ENCODE data around the gene ATG3. TPM values are rescaled to one million over a fixed set of nuclear protein-coding genes. Genes with fewer than 3 reads are reported as not detected.

ATG3 gene
- total RNA-seq, 1 experiment from 2014 or later, result 59.3 TPM

- no peak for TF ChIP-seq CTCF (conservative IDR thresholded peaks at IDR 0.05)
- peaks cover 0 to 5% (median 0%) of the 10 kb centered on the region in 3 experiments; a peak in 1 of 7 replicates for H3K36me3 Mint-ChIP-seq (ENCODE audit: insufficient read depth in 1 of 3, low read depth in 3 of 3)
- no peaks in the 10 kb centered on the region for H3K4me1 ChIP-seq (ENCODE audit: insufficient read depth, low read length)
- DNase-seq, result no peak
- no peak within 1 kb of the TSS for H2BK12ac ChIP-seq (ENCODE audit: insufficient read length, low read depth, low read length)
- H3K18ac ChIP-seq (ENCODE audit: insufficient read length, low read depth, low read length), result no peak within 1 kb of the TSS
- no peak within 1 kb of the TSS; a peak in 3 of 7 replicates for H3K27ac Mint-ChIP-seq
- no peak within 1 kb of the TSS for H2AK5ac ChIP-seq (ENCODE audit: insufficient read length, low read length)
- no peak within 1 kb of the TSS for H2AFZ ChIP-seq (ENCODE audit: low read length)
- no peaks in the 10 kb centered on the region for H3K79me2 ChIP-seq (ENCODE audit: insufficient read depth, low read length)
- H4K91ac ChIP-seq (ENCODE audit: insufficient read length, low read depth, low read length), result no peak within 1 kb of the TSS
- H3K27me3 ChIP-seq (ENCODE audit: insufficient read depth, low read length), result no peaks in the 10 kb centered on the region
- no peak within 1 kb of the TSS for H4K5ac ChIP-seq (ENCODE audit: insufficient read length, low read depth, low read length)
- H3K9ac ChIP-seq (ENCODE audit: extremely low read depth, insufficient read length, low read length), result no peak within 1 kb of the TSS
- no peak within 1 kb of the TSS for H3K56ac ChIP-seq (ENCODE audit: insufficient read length, low read depth, low read length)
- no peak within 1 kb of the TSS for H3K23ac ChIP-seq (ENCODE audit: insufficient read length, low read depth, low read length)
- peak within 1 kb of the TSS; percentile 25 for H2BK120ac ChIP-seq (ENCODE audit: low read depth, low read length, poor library complexity, severe bottlenecking)
- H3K4ac ChIP-seq (ENCODE audit: low read depth, low read length), result no peak within 1 kb of the TSS
- H3K79me1 ChIP-seq (ENCODE audit: insufficient read depth, low read depth, low read length, poor library complexity, severe bottlenecking), result no peaks in the 10 kb centered on the region
- H3K27ac ChIP-seq (ENCODE audit: insufficient read length, low read depth, low read length), result no peak within 1 kb of the TSS
- no peak within 1 kb of the TSS for H3K4me2 ChIP-seq (ENCODE audit: insufficient read depth, insufficient read length, low read length)
- no peaks in the 10 kb centered on the region for H3K23me2 ChIP-seq (ENCODE audit: insufficient read length, low read depth, low read length, poor library complexity, severe bottlenecking)
- H4K20me1 ChIP-seq (ENCODE audit: control insufficient read depth, insufficient read depth, insufficient read length), result no peaks in the 10 kb centered on the region
- no peak within 1 kb of the TSS for H2BK20ac ChIP-seq (ENCODE audit: low read depth, low read length, poor library complexity, severe bottlenecking)
- H2BK5ac ChIP-seq (ENCODE audit: insufficient read length, low read length), result no peak within 1 kb of the TSS
- no CpG with 5 or more reads among the region's 12 CpGs for WGBS (ENCODE audit: extremely low coverage, insufficient read length, low lambda C conversion rate)
- no peak within 1 kb of the TSS for H3K4me3 Mint-ChIP-seq
- H2BK15ac ChIP-seq (ENCODE audit: low read depth, low read length), result no peak within 1 kb of the TSS
- peaks cover 0 to 5% of the 10 kb centered on the region in 2 experiments; a peak in 3 of 5 replicates for H3K9me3 Mint-ChIP-seq
- H3K14ac ChIP-seq (ENCODE audit: insufficient read depth, low read length), result no peak within 1 kb of the TSS
- H3T11ph ChIP-seq (ENCODE audit: low read length), result no peak within 1 kb of the TSS
- no peaks in the 10 kb centered on the region for H3K9me3 ChIP-seq (ENCODE audit: control insufficient read depth, low read depth, low read length)
- no peaks in the 10 kb centered on the region; the same call in 1 of the 2 replicates for H3K27me3 Mint-ChIP-seq (ENCODE audit: low read depth)
- H4K8ac ChIP-seq (replicated peaks; ENCODE audit: insufficient read length, low read depth, low read length), result no peak within 1 kb of the TSS
- peaks cover 4 to 7% of the 10 kb centered on the region in 2 experiments; a peak in 3 of 4 replicates for H3K4me1 Mint-ChIP-seq
These were observed 62.6 kb downstream of the ATG3 start, which contains the start of gene BTLA for GRCh38 chr3:112498914-112499711. BTLA (minus strand) TSS chr3:112499472; CDS start chr3:112499358, 114 bp downstream.

Measured in H9 (cell line).